SKM-1 treated with dmso at 0.1 percent for 144 hours (cell line): ENCODE data around the gene DSE.

Experiments
- DNase-seq: peaks from one replicate; lab custom pipeline; 2025; ENCODE audit not compliant: unreplicated experiment; lab: John Stamatoyannopoulos, UW

Gene DSE

DNA sequence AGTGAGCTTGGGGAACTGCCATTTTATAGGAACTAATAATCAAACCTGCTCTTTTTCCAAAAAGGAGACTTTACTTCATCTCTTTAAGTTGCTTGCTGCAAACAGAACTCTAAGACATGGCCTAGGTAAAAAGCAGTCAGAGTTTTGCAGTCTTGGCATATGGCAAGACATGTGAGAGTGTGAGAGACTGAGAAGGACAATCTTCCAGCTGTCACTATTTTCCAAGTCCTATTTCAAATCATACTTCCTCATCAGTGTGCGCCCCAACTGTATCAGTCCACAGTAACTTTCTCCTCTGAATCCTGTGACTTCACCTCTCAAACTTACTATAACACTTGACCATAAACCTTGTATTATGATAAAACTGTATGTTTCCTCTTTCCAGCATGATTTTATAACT, 100.8 kb downstream of the DSE start:
- peak; percentile 4 for DNase-seq

DNA sequence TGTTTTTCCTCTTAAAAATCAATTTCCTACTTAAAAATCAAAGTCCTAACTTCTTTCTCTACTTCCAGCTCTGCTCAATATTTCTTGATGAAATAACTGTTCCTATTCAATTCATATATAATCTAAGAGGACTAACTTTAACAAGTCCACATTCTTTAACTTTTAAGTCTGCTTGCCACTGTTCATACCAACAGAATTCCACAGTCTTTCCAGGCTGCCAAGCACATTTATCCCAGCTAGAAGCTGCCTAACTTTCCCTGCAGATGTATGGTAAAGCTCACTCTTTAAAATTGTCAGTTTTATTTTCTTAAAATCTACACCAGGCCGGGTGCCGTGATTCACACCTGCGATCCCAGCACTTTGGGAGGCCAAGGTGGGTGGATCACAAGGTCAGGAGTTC, 102.0 kb downstream of the DSE start:
- DNase-seq: no peak

DNA sequence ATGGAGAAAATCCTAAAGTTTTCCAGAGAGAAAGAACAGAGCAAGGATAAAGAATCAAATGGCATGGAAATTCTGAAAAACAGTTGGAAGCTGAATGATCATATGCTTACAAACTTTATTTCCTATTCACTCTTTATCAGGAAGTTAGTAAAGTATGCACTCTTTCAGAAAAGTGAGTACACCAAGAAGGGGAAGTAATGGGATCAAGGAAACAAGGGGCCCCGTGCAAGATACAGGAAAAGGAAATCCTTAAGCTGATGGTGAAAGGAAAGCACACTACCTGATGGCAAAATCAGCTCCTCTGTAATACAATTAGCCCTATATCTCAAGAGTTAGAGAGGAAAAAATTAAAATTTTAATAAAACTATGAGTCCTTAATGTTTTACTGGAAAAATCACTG, 104.4 kb downstream of the DSE start:
- DNase-seq: peak; percentile 83

DNA sequence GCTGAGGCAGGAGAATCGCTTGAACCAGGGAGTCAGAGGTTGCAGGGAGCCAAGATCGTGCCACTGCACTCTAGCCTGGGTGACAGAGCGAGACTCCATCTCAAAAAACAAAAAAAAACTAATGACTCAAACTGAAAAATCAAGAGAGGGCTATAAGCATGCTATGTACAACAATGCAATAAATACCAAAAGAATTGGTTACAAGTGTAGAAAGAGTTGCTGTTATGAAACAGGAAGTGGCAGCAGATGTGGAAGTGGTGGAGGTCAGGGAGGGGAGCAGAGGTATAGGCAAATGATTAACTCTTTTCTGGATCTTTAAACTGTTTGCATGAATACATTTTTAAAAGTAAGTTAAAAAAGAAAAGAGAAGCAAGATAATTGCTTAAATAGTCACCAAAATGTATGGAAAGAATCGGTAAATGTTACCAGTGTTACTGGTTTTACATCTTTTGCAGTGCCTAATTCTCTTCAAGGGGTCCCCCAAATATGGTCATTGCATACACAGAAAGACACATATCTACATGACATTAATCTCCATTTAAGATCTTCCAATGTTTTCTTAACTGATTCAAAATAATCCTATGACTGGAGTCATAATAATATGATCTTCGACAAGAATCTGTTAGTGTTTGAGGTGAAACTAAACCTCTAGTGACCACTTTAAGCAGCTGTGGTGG, 105.4 kb downstream of the DSE start:
- peak; percentile 91 for DNase-seq

DNA sequence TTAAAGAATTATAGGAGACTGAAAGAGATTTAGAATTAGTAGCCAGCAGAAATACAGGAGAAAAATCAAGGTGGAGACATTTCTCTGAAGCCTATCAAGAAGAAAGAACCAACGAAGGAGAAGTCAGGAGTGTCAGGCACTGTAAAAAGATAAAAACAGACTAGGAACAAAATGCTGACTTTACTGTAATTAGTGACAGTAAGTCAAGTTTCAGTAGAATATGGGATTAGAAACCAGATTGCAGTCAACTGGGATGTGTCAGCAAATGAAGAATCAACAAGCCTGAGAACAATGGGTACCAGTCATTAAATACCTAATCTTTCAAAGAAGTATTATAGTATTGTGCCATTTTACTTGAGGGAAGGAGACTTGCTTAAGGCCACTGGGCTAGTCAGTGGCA, 112.0 kb downstream of the DSE start:
- DNase-seq: no peak

DNA sequence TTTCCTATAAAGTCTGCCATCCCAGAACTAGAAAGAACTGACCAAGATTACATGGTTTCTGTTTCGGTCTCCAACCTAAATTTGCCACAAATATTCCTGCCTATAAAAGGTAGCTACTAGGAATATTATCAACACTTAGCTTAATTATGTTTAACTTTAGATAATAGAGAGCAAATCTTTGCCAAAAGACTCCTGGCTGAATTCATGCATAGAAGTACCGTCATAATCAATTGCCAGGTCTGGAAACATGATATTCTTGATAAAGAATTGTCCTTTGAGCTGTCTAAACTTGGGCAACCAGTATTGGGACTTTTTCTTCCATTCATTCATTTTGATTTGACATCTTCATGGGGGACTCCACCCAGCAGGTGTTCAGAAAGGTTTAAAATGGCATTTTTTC, 112.9 kb downstream of the DSE start:
- no peak for DNase-seq

DNA sequence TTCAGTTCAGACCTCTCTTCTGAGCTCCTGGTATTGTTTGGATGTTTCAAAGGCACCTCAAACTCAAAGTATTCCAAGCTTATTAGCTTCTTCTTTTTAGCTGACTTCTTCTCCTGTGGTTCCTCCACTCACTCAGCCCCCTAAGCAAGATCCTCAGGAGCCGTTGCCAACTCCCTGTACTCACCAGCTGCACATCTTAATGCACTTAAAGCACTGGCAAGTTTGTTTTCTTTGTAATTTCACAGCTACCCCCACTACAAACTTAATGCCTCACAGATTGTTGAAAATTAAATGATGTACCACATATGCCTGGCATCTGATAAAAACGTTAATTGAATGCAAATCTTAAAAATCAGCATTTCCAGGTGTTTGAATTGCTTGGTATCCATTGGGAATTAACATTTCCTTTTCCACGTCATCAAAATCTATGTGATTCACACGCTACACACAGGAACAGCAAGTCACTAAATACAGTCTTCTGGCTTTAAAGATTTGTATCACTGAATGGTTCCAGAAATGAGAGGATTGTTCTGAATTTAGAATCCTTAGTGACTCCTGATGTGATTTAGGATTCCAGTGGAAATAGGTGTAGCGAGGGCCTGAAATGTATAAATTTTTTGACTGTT, 114.9 kb downstream of the DSE start:
- DNase-seq: no peak

DNA sequence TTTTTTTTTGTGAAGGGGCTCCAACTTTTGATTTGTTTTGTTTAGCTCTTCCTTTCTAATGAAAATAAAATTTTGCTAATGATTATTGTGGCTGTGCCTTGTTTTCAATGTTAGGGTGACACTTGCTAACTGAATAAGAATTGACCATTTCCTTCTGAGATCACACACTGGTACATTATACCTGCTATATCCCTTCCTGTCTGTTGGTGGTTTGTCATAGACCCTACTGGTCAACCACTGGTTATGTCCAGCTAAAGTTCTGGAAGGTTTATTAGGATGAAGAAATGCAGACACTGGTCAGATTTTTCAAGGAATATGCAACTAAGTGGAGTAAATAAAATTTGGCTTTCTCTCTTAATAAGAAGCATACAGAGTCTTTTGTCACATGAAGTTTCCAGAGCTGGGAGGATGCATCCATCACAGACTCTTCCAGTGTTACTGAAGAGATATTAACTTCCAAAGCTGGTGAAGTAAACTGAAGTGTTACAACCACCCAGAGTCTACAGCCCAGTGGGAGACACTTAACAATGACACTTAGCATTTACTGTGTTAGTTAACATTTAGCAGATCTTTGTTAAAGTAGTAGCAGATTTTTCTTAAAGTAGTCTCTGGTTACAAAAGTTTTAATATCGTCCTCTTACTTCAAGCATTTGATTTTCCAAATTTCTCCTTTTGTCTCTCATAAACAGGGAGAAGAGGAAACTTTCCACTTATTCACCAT, 121.0 kb downstream of the DSE start:
- no peak for DNase-seq

DNA sequence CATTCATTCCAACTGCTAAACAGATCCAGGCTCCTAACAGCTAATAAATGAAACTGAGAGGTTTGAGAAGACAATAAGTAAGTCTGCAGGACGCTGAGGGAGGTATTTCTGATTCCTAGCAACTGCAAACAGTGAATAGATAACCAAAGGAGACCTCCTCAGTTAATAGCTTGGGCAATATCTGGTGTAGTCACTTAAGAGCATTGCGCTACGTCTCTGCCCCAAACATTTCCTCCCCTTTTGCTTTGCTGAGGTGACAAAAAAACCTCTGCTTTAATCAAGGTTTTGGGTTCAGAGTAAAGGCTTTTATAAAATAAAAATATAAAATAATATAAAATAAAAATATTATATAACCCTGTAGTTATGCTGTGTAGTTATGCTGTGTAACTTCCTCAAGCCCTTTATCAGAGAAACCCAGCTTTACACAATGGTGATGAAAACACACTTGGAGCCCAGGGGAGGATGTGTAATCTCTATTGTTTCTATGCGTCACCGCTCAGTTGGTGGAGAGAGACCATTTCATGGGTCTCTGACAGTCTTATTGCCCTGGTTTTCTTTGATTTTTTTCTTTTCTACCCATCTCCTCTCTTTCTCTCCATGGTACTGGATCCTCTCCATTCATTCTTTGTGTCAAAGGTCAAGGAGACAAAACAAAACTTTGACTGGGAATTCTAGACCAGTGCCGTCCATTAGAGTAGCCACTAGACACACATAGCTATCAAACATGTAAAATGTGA, 121.8 kb downstream of the DSE start:
- DNase-seq: peak; percentile 84
